Astrocyte (in vitro differentiated cells and primary cell): ENCODE measurements around the gene MECR. TPM values are rescaled to one million over a fixed set of nuclear protein-coding genes. Genes with fewer than 3 reads are reported as not detected.

Experiments used
- DNase-seq: peaks from one replicate; pipeline ENCODE4 v3.0.0-alpha.2; 2010; ENCODE audit warnings: low read depth
- FAIRE-seq: peaks from 2 replicates; lab custom pipeline; 2011; peaks lifted over from hg19 to GRCh38; lab: Jason Lieb, UNC
- H2AFZ ChIP-seq: 2 replicates; pipeline ENCODE4 v1.6.0; 2012; ENCODE audit warnings: low read depth, low read length, inconsistent platforms
- H3K27ac ChIP-seq: 2 replicates; pipeline ENCODE4 v1.5.1; 2011; ENCODE audit warnings: low read depth, low read length, inconsistent platforms
- H3K27me3 ChIP-seq: 2 replicates; pipeline ENCODE4 v1.6.0; 2011; ENCODE audit warnings: low read length, inconsistent platforms; ENCODE audit not compliant: insufficient read depth
- H3K36me3 ChIP-seq: 2 replicates; pipeline ENCODE4 v1.5.1; 2011; ENCODE audit warnings: low read length, inconsistent platforms; ENCODE audit not compliant: insufficient read depth
- H3K4me1 ChIP-seq: 2 replicates; pipeline ENCODE4 v1.5.1; 2011; ENCODE audit warnings: low read length, inconsistent platforms; ENCODE audit not compliant: insufficient read depth
- H3K4me2 ChIP-seq: 2 replicates; pipeline ENCODE4 v1.6.0; 2012; ENCODE audit warnings: low read length, inconsistent platforms
- H3K4me3 ChIP-seq: 2 replicates; pipeline ENCODE4 v1.5.1; 2011; ENCODE audit warnings: low read depth, mild to moderate bottlenecking, low read length, inconsistent platforms; ENCODE audit not compliant: insufficient read depth
- H3K79me2 ChIP-seq: 2 replicates; pipeline ENCODE4 v1.6.0; 2012; ENCODE audit warnings: mild to moderate bottlenecking, low read length, inconsistent platforms; ENCODE audit not compliant: insufficient read depth
- H3K9ac ChIP-seq: 2 replicates; pipeline ENCODE4 v1.6.0; 2012; ENCODE audit warnings: mild to moderate bottlenecking, low read length, inconsistent platforms
- H3K9me3 ChIP-seq: 2 replicates; pipeline ENCODE4 v1.5.1; 2012; ENCODE audit warnings: low read depth, mild to moderate bottlenecking, low read length, inconsistent platforms; ENCODE audit not compliant: insufficient read depth
- H4K20me1 ChIP-seq: 2 replicates; pipeline ENCODE4 v1.6.0; 2012; ENCODE audit warnings: low read length, inconsistent platforms; ENCODE audit not compliant: insufficient read depth
- H3K27ac Mint-ChIP-seq: one replicate; pipeline ENCODE4 v1.8.0; 2021; ENCODE audit warnings: mild to moderate bottlenecking, mixed read lengths; ENCODE audit not compliant: unreplicated experiment
- H3K27me3 Mint-ChIP-seq: one replicate; pipeline ENCODE4 v1.8.0; 2021; ENCODE audit warnings: low read depth, mixed read lengths; ENCODE audit not compliant: unreplicated experiment
- H3K36me3 Mint-ChIP-seq: one replicate; pipeline ENCODE4 v1.8.0; 2021; ENCODE audit warnings: low read depth, mixed read lengths; ENCODE audit not compliant: unreplicated experiment
- H3K4me1 Mint-ChIP-seq: one replicate; pipeline ENCODE4 v1.8.0; 2021; ENCODE audit warnings: low read depth, mixed read lengths; ENCODE audit not compliant: unreplicated experiment
- H3K4me3 Mint-ChIP-seq: one replicate; pipeline ENCODE4 v1.8.0; 2021; ENCODE audit warnings: mild to moderate bottlenecking, moderate library complexity, mixed read lengths; ENCODE audit not compliant: unreplicated experiment
- H3K9me3 Mint-ChIP-seq: one replicate; pipeline ENCODE4 v1.8.0; 2021; ENCODE audit warnings: mild to moderate bottlenecking, mixed read lengths; ENCODE audit not compliant: unreplicated experiment
- EZH2 ChIP-seq: IDR thresholded peaks from 2 replicates; pipeline ENCODE4 v1.6.1; 2012; ENCODE audit warnings: mild to moderate bottlenecking, low read length, inconsistent platforms; ENCODE audit not compliant: insufficient read depth
- total RNA-seq: library from RNA; stranded (reverse); gene quantifications from 2 replicates; pipeline ENCODE4 v1.2.1, GENCODE V29; 2021
- TF ChIP-seq, protein P1 (sequence below): IDR thresholded peaks from 2 replicates; pipeline ENCODE4 v1.5.1; 2011; ENCODE audit warnings: low read depth, mild to moderate bottlenecking, inconsistent platforms, low read length, moderate library complexity; ENCODE audit not compliant: insufficient read depth

Gene MECR
- total RNA-seq, 1 donor from 2014 or later, result 25.1 TPM

DNA sequence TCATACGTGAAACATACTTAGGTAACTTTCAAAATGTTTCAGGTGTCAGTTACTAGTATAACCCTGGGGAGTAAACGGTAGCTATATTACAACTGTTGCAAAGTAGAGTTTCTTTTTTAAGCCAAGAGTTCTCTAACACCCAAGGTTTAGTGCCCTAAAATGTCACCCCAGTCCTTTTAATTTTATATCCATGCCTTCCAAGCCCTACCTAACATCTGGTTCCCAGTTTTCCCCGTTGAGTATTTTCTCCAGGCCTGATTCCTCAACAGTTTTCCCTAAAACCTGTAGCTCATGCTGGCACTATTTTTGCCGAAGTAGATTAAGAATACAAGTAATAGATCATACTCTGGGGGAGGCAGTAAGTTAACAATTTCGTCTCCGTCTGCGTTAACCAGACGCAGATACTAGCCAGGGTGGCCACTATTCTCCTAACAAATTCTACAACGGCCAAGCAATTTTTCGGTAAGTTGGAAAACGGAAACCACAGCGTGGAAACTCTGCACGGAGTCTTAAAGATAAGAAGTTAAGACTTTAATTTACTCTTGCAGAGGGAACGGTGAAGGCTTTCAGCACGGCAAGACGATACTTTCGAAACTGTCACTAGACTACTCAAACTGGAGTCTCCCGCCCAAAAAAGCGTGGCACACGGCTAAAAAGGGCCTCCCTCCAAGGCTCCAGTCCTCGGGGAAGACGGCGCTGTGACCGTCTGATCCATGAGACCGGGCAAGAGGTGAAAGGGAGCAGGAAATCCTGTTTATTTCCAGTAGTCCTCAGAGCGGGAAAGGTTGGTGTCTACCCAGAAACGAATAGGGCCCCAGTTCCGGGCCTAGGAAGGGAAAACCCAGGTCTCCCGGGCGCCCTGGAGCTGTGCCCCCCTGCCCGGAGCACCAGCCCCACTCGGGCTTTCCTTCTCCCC, 50.0 kb downstream of the MECR start:
- H3K9me3 ChIP-seq, result no peaks in the 10 kb centered on the region
- no peaks in the 10 kb centered on the region for H3K27me3 ChIP-seq
- Mint-ChIP-seq H3K9me3 (no peaks in the 10 kb centered on the region), H3K4me1 (peaks cover 14% of the 10 kb centered on the region), H3K27me3 (no peaks in the 10 kb centered on the region), H3K4me3 (peak overlapping the region; percentile 97), H3K36me3 (peaks cover 4% of the 10 kb centered on the region), H3K27ac (peak overlapping the region; percentile 94)
- peaks cover 54% of the 10 kb centered on the region for H4K20me1 ChIP-seq
- H3K4me3 ChIP-seq, result peak overlapping the region; percentile 92
- H3K9ac ChIP-seq, result peak overlapping the region; percentile 100
- TF ChIP-seq EZH2, result no peak
- TF ChIP-seq, protein P1, sequence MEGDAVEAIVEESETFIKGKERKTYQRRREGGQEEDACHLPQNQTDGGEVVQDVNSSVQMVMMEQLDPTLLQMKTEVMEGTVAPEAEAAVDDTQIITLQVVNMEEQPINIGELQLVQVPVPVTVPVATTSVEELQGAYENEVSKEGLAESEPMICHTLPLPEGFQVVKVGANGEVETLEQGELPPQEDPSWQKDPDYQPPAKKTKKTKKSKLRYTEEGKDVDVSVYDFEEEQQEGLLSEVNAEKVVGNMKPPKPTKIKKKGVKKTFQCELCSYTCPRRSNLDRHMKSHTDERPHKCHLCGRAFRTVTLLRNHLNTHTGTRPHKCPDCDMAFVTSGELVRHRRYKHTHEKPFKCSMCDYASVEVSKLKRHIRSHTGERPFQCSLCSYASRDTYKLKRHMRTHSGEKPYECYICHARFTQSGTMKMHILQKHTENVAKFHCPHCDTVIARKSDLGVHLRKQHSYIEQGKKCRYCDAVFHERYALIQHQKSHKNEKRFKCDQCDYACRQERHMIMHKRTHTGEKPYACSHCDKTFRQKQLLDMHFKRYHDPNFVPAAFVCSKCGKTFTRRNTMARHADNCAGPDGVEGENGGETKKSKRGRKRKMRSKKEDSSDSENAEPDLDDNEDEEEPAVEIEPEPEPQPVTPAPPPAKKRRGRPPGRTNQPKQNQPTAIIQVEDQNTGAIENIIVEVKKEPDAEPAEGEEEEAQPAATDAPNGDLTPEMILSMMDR, result no peak
- H3K36me3 ChIP-seq, result peaks cover 8% of the 10 kb centered on the region
- no peak overlapping the region for H2AFZ ChIP-seq
- DNase-seq (peak; percentile 18), FAIRE-seq (no peak)
- peaks cover 58% of the 10 kb centered on the region for H3K79me2 ChIP-seq
- H3K4me1 ChIP-seq, result peaks cover 21% of the 10 kb centered on the region
- H3K4me2 ChIP-seq, result peak overlapping the region; percentile 86
- H3K27ac ChIP-seq, result peak overlapping the region; percentile 99

DNA sequence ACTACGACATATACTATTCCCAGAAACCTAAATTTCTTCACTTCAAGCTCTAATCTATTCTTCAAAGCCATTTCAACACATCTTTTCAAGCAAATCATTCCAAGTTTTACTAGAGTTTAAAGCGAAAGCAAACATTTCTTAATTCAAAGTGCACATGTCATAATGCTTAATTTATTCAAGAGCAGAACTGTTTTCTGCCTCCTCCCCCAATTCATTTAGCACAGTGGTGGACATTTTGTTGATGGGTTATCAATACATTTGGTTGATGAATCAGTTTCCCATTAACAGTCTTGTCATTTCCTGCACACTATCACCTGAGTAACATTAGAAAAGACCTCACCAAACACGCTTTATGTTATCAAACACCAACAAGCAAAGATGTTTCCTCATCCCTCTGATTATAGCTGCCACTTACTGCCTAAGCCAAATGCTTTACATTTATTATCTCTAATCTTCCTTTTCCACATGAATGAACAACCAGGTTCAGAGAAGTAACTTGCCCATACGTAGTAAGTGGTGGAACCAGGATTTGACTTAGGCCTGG, 51.0 kb downstream of the MECR start:
- peak overlapping the region; percentile 100 for H3K9ac ChIP-seq
- H3K27ac Mint-ChIP-seq, result no peak overlapping the region
- peaks cover 68% of the 10 kb centered on the region for H3K79me2 ChIP-seq
- H3K4me1 ChIP-seq, result peaks cover 21% of the 10 kb centered on the region
- H3K4me3 Mint-ChIP-seq, result peak overlapping the region; percentile 97
- peaks cover 8% of the 10 kb centered on the region for H3K36me3 ChIP-seq
- no peaks in the 10 kb centered on the region for H3K27me3 Mint-ChIP-seq
- peak overlapping the region; percentile 99 for H3K27ac ChIP-seq
- peak overlapping the region; percentile 86 for H3K4me2 ChIP-seq
- DNase-seq (no peak), FAIRE-seq (no peak)
- peak overlapping the region; percentile 92 for H3K4me3 ChIP-seq
- peaks cover 62% of the 10 kb centered on the region for H4K20me1 ChIP-seq
- H3K36me3 Mint-ChIP-seq, result peaks cover 4% of the 10 kb centered on the region
- no peaks in the 10 kb centered on the region for H3K27me3 ChIP-seq
- no peak overlapping the region for H2AFZ ChIP-seq
- no peaks in the 10 kb centered on the region for H3K9me3 Mint-ChIP-seq
- TF ChIP-seq EZH2, result no peak
- TF ChIP-seq, protein P1, result no peak
- H3K9me3 ChIP-seq, result no peaks in the 10 kb centered on the region
- H3K4me1 Mint-ChIP-seq, result peaks cover 14% of the 10 kb centered on the region
